ENCODE data around the gene SLC9A8.

SLC9A8 gene

DNA sequence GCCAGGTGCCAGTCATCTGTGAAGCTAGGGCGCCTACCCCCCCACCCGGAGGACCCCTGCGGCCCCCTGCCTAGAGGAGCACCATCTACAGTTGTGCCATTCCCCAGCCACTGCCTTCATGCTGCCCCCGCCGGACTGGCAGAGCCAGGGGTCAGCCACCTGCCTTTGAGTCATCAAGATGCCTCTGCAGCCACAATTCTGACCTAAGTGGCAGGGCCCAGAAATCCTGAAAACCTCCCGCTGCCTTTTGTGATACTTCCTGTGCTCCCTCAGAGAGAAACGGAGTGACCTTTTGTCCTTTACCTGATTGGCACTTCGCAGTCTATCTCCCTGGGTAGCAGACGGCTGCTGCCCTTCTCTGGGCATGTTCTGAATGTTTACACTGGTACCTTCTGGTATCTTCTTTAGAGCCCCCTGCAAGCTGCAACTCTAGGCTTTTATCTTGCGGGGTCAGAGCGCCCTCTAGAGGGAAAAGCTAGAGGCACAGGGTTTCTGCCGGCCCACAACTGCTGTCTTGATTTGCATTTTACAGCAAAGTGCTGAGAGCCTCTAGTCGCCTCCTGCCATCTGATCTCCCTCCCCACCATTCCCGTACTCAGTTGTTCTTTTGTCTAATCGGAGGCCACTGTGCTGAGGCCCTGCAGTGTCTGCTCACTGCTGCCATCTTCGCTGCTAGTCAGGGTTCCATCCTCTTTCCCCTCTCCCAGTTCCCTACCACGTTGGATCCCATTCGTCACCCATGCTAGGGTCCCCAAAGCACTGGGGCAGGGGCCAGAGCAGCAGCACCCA is 75.8 kb downstream of the SLC9A8 start:
- H3K27ac ChIP-seq: no peak overlapping the region
- TF ChIP-seq ZFX (IDR thresholded peaks at IDR 0.05; ENCODE audit: borderline replicate concordance) (no peak), CTCF (IDR thresholded peaks at IDR 0.05) (peak; percentile 91)

GRCh38 chr20:49889001-49889934 is 76.6 kb downstream of the SLC9A8 start:
- TF ChIP-seq ZFX (IDR thresholded peaks at IDR 0.05; ENCODE audit: borderline replicate concordance) (no peak), CTCF (IDR thresholded peaks at IDR 0.05) (no peak)
- H3K27ac ChIP-seq: no peak overlapping the region

DNA sequence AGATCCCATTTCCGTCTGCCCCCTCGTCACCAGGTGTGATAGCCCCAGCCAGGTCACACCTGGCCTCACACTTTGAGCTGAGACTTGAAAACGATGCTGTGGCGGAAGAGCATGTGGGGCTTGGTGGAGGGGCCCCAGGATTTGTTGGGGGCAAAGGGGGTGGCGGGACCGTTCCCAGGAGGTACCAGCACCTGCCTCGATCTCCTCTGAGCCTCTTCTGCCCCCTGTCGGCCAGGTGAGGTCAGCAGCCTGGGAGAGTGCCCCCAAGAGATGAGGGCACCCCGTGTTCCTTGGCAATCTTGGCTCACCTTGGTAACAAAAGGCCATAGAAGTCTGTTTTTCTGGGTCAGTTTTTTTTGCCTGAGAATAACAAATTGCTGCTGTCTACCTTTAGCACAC is 77.3 kb downstream of the SLC9A8 start:
- TF ChIP-seq CTCF (IDR thresholded peaks at IDR 0.05) (peak; percentile 78), ZFX (IDR thresholded peaks at IDR 0.05; ENCODE audit: borderline replicate concordance) (no peak)

GRCh38 chr20:49890471-49891361 is 78.1 kb downstream of the SLC9A8 start:
- no peak overlapping the region for H3K27ac ChIP-seq
- TF ChIP-seq CTCF (IDR thresholded peaks at IDR 0.05): no peak

More for the DNA sequence above, 77.3 kb downstream of the SLC9A8 start:
- H3K27ac ChIP-seq: no peak overlapping the region

- no peak overlapping the region for H3K27ac ChIP-seq
- TF ChIP-seq CTCF (IDR thresholded peaks at IDR 0.05) (no peak), ZFX (IDR thresholded peaks at IDR 0.05; ENCODE audit: borderline replicate concordance) (no peak)
Observed at GRCh38 chr20:49891476-49892110, 79.0 kb downstream of the SLC9A8 start.

GRCh38 chr20:49892260-49892659 is 79.6 kb downstream of the SLC9A8 start:
- no peak for TF ChIP-seq ZFX (IDR thresholded peaks at IDR 0.05; ENCODE audit: borderline replicate concordance)
- TF ChIP-seq CTCF (IDR thresholded peaks at IDR 0.05): no peak
- no peak overlapping the region for H3K27ac ChIP-seq
